RWPE2 (cell line): ENCODE data around the gene BMP8A.
A peak's percentile ranks its signal among the peaks of the same experiment; 100 is the strongest.

Experiments used
- ATAC-seq: fragments of 200-7000 bp; cut with Tn5 transposase; 3 replicates; pipeline ENCODE4 v1.9.1; 2021; ENCODE audit warnings: low read depth
- DNase-seq: peaks from one replicate; pipeline ENCODE4 v3.0.0-alpha.2; 2020; ENCODE audit warnings: low spot score
- H3K27ac ChIP-seq: fragments of 450-650 bp; 2 replicates; pipeline ENCODE4 v1.5.1; 2017; ENCODE audit warnings: mild to moderate bottlenecking; ENCODE audit not compliant: poor library complexity, severe bottlenecking
- H3K27me3 ChIP-seq: fragments of 250-450 bp; sonication (Bioruptor Pico); 2 replicates; pipeline ENCODE4 v1.5.1; 2021; ENCODE audit warnings: mild to moderate bottlenecking, moderate library complexity; ENCODE audit not compliant: insufficient read depth, poor library complexity, severe bottlenecking
- H3K36me3 ChIP-seq: fragments of 250-450 bp; sonication (Bioruptor Pico); 2 replicates; pipeline ENCODE4 v1.5.1; 2020; ENCODE audit warnings: low read depth, mild to moderate bottlenecking, moderate library complexity
- H3K4me1 ChIP-seq: fragments of 250-450 bp; sonication (Bioruptor Pico); 2 replicates; pipeline ENCODE4 v1.5.1; 2021; ENCODE audit warnings: mild to moderate bottlenecking, moderate library complexity; ENCODE audit not compliant: insufficient read depth, poor library complexity, severe bottlenecking
- H3K4me3 ChIP-seq: fragments of 250-450 bp; sonication (Bioruptor Pico); 2 replicates; pipeline ENCODE4 v1.5.1; 2021; ENCODE audit warnings: mild to moderate bottlenecking, moderate library complexity; ENCODE audit not compliant: severe bottlenecking
- H3K9me3 ChIP-seq: fragments of 250-450 bp; sonication (Bioruptor Pico); 2 replicates; pipeline ENCODE4 v1.5.1; 2021; ENCODE audit warnings: mild to moderate bottlenecking, moderate library complexity; ENCODE audit not compliant: severe bottlenecking
- CTCF ChIP-seq: fragments of 450-650 bp; IDR thresholded peaks from one replicate; pipeline ENCODE4 v1.5.1; 2017; ENCODE audit warnings: mild to moderate bottlenecking, moderate library complexity; ENCODE audit not compliant: poor library complexity, severe bottlenecking

Gene BMP8A

DNA sequence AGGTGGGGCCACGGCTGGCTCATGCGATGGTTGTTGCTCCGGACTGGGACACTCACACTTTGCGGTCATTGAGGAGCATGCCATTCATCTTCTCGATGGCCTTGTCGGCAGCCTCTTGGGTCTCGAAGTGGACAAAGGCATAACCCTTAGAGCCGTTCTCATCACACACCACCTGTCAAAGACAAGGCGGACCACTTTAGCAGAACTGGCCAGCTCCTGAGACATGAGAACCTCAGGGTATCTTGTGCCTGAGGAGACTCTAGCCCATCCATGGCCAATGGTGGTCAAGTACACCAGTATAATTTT lies 79.7 kb downstream of the BMP8A start:
- no peak overlapping the region for H3K4me3 ChIP-seq
- no peaks in the 10 kb centered on the region for H3K9me3 ChIP-seq
- no peak overlapping the region for H3K27ac ChIP-seq
- peaks cover 8% of the 10 kb centered on the region for H3K4me1 ChIP-seq
- ATAC-seq (no peak), DNase-seq (no peak)
- peaks cover 95% of the 10 kb centered on the region for H3K36me3 ChIP-seq
- H3K27me3 ChIP-seq, result no peaks in the 10 kb centered on the region
- no peak for TF ChIP-seq CTCF

DNA sequence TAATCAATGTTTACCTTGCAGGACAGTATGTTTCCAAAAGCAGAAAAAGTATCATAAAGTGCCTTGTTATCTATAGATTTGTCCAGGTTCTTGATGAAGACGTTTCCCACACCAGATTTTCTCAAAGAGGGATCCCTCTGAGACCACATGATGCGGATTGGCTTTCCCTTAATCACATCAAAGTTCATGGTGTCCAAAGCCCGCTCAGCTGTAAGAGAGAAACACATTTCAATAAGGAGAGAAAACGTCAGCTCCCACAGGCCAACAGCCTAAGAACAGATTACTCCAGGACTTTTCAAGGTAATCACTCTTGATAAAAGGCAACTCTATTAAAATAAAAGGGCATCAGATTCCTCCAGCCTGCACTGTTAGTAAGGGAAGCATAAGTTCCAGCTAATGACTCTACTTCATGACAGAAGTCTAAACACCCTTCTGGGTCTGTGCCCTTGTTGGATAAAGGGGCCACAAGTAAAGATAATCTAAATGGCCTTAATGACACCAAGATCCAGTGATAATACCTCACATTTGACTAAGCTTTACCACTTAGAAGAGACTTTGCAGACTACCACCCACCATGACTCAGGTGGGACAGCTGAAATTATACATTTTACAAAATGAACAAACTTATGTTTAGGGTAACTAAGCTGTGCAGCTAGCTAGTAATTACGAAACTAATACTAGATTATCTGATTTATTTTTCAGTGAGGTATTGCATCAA lies 81.1 kb downstream of the BMP8A start:
- no peak overlapping the region for H3K27ac ChIP-seq
- peaks cover 81% of the 10 kb centered on the region for H3K36me3 ChIP-seq
- H3K4me3 ChIP-seq, result no peak overlapping the region
- DNase-seq, result no peak
- peaks cover 8% of the 10 kb centered on the region for H3K4me1 ChIP-seq
- no peaks in the 10 kb centered on the region for H3K27me3 ChIP-seq
- no peaks in the 10 kb centered on the region for H3K9me3 ChIP-seq
- no peak for TF ChIP-seq CTCF
- no peak for ATAC-seq

DNA sequence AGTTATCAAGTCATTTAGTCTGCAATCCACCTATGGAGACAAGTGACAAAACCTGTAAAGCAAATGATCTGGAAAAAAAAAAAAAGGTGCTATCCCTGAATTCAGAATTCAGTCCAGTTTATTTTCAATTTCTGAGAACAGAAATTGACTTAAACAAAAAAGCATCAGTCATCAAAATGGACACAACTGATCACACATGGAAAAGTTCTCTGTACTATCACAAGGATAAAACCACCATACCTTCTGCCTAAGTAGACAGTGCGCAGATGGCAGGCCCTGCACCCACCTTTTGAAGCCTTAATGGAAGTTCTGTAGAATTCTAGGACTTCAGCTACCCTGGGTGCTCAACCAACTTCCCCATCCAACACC lies 81.6 kb downstream of the BMP8A start:
- ATAC-seq, result no peak

GRCh38 chr1:39573736-39574624 lies 82.5 kb downstream of the BMP8A start:
- ATAC-seq, result peak; percentile 4; the same call in 1 of the 3 replicates
- DNase-seq, result no peak
- no peak for TF ChIP-seq CTCF

More for the DNA sequence above, 81.6 kb downstream of the BMP8A start:
- H3K4me1 ChIP-seq, result peaks cover 8% of the 10 kb centered on the region
- peaks cover 76% of the 10 kb centered on the region for H3K36me3 ChIP-seq
- DNase-seq, result no peak
- H3K9me3 ChIP-seq, result no peaks in the 10 kb centered on the region
- TF ChIP-seq CTCF, result no peak
- no peak overlapping the region for H3K4me3 ChIP-seq
- no peaks in the 10 kb centered on the region for H3K27me3 ChIP-seq
- H3K27ac ChIP-seq, result no peak overlapping the region

More at GRCh38 chr1:39573736-39574624, 82.5 kb downstream of the BMP8A start:
- Histone ChIP-seq H3K27ac (no peak overlapping the region), H3K4me1 (peaks cover 8% of the 10 kb centered on the region), H3K4me3 (peak overlapping the region; percentile 90), H3K36me3 (peaks cover 67% of the 10 kb centered on the region), H3K9me3 (no peaks in the 10 kb centered on the region), H3K27me3 (no peaks in the 10 kb centered on the region)
